PFSK-1 (cell line): Measurements from ENCODE around the gene WASL.

Experiments used
- FOXP2 ChIP-seq: optimal IDR thresholded peaks from 2 replicates; pipeline ENCODE3; 2011; ENCODE audit warnings: borderline replicate concordance, control low read depth, inconsistent platforms; ENCODE audit not compliant: insufficient read depth; ENCODE audit errors: extremely low read length, extremely low read depth
- POLR2AphosphoS5 ChIP-seq: IDR thresholded peaks from 2 replicates; pipeline ENCODE4 v1.6.1; 2012; ENCODE audit warnings: low read depth, mild to moderate bottlenecking, control low read depth, low read length, moderate library complexity
- REST ChIP-seq, 2 experiments: IDR thresholded peaks; 2 replicates each; pipeline versions ENCODE4 v1.6.1 to v1.8.0; 2011 to 2012; ENCODE audit warnings: low read depth in 2 of 2, low read length in 2 of 2, control low read depth in 1 of 2, inconsistent platforms in 1 of 2, mild to moderate bottlenecking in 1 of 2, moderate library complexity in 1 of 2; ENCODE audit not compliant: insufficient read depth in 1 of 2
- SIN3A ChIP-seq: IDR thresholded peaks from 2 replicates; pipeline ENCODE4 v1.6.1; 2012; ENCODE audit warnings: mild to moderate bottlenecking, low read length, moderate library complexity, borderline replicate concordance; ENCODE audit not compliant: insufficient read depth
- TAF1 ChIP-seq: IDR thresholded peaks from 2 replicates; pipeline ENCODE4 v1.6.1; 2012; ENCODE audit warnings: low read length, control low read depth, borderline replicate concordance; ENCODE audit not compliant: insufficient read depth

- TF ChIP-seq POLR2AphosphoS5: no peak
- TF ChIP-seq REST (IDR thresholded peaks at IDR 0.05; ENCODE audit: insufficient read depth in 1 of 2, low read depth in 2 of 2, low read length in 2 of 2): no peak
- TF ChIP-seq SIN3A: no peak
- no peak for TF ChIP-seq FOXP2
- TF ChIP-seq TAF1: no peak
Observed at GRCh38 chr7:123658023-123658422, 90.8 kb downstream of the WASL start.
